ENCODE results near the gene DLG1.
"Not testable (repeated sequence)": the region's sequence is repeated elsewhere in the genome, so short reads cannot be mapped to it uniquely, and the experiment has no call there.

Gene DLG1

DNA sequence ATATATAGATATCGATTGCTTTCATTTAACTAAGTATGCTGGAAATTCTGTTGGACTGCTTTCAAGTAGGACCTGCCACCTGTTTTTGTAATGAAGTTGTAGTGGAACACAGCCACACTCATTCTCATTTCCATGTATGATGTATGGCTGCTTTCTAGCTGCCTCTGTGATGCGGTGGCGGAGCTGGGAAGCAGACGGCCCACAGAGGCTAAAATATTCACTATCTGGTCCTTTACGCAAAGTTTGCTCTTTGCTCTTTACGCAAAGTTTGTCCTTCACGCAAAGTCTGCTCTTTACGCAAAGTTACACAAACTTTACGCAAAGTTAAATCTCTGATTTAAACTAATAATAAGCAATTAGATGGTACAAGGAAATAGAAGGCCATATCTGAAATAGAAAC lies 91.5 kb downstream of the DLG1 start:
- DNase-seq, result no peak

DNA sequence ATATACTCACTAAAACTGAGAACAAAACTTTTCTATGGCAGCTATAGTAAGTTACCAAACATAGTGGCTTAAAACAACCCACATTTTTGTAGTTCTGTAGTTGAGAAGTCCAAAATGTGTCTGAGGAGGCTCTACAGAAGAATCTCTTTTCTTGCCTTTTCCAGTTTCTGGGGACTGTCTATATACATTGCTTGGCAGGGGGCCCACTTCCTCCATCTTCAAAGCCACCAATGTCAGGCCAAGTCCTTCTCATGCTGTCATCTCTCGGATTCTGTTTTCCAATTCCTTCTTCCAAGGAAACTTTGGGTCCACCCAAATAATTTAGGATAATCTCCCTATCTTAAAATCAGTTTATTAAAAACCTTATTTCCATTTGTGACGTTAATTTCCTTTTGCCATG lies 92.7 kb downstream of the DLG1 start:
- DNase-seq, result no peak

DNA sequence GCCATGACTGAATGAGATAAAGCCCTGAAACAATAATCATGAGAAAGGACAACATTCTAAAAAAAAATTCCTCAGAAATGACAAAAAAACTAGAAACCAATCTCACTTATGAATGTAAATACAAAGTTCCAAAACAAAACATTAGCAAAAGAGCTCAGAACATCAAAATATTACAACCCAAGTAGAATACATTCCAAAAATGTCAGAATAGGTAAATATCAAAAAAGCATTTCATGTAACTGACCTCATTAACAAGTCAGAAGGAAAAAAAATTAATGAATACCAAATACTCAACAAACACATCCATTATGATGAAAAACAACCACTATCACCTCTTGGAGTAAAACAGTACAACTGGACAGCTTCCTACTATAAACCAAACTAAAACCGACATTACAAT lies 93.1 kb downstream of the DLG1 start:
- no peak for DNase-seq

DNA sequence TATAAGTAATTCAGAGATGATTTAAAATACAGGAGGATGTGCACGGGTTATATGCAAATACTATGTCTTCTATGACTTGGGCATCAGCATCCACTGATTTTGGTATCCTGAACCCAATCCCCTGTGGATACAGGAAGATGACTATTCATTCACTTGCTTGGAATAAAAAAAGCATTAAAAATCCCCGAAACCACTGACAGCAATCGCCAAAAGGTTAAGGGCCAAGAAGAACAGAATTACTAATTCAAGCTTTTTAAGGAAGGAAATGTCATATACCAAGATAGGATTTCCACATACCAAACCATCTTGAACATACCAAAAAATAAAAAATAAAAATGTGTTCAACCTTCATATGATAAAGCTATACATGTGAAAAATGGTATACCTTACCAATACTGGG lies 93.7 kb downstream of the DLG1 start:
- no peak for DNase-seq

DNA sequence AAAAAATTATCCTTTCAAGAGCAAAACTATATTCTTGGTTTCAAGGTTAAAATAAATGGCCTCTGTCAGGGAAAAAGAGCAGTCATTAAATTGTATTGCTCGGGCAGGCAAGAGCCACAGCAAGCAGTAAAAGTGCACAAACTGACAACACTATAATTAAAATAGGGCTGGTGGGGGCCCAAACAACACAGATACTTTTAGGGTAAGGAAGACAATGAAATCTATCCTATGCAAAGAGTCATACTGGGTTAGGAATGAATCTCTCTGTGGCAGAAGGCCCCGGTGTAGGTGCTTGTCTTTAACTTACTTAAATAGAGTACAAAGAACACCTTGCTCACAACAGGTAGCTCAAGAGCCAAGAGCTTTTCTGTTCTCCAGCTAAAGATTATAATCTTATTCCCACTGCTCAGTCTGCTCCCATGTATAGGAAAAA lies 94.7 kb downstream of the DLG1 start:
- DNase-seq, result no peak

DNA sequence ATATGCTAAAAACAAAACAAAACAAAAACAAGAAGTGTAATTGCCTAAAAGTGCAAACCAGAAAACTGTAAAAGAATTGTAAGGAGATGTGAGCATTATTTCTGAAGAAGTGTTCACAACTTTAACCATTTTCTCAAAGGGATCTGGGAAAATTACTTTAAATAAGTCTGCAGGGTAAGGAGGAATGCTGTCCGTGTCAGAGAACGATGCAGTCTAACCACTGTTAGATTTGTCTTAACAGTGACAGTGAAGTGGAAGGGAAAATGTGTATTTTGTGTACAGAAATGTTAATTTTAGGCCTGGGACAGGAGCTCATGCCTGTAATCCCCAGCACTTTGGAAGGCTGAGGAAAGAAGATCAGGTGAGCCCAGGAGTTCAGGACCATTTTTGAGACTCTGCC lies 95.7 kb downstream of the DLG1 start:
- DNase-seq, result no peak

DNA sequence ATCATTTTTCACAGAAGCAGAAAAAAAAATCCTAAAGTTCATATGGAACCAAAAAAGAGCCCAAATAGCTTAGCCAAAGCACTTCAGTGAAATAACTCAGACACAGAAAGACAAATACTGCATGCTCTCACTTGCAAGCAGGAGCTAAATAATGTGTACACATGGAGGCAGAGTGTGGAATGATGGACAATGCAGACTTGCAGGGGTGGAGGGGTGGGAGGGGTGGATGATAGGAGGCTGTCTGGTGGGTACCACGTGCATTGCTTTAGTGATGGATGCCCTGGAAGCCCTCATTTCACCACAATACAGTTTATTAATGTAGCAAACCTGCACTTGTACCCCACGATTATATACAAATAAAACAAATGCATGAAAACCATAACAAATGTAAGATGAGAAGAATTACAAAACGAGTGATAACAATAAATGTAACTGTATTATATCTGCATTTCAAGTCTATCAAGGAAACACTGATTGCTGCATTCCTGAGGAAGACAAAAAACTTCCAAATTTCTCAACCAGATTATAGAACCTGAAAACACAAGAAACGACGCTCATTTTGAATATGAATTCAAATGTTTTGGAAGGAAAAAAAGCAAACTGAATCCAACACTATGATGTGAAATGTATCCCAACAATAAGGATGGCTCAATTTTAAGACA lies 96.5 kb downstream of the DLG1 start:
- DNase-seq, result no peak

DNA sequence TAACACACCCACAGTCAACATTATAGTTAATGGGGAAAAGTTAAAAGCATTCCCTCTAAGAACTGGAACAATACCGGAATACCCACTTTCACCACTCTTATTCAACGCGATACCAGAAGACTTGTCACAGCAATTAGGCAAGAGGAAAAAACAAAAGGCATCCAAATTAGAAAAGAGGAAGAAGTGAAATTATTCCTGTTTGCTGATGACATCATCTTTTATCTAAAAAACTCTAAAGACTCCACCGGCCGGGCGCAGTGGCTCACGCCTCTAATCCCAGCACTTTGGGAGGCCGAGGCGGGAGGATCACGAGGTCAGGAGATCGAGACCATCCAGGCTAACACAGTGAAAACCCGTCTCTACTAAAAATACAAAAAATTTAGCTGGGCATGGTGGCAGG lies 97.6 kb downstream of the DLG1 start:
- DNase-seq, result not testable (repeated sequence)

DNA sequence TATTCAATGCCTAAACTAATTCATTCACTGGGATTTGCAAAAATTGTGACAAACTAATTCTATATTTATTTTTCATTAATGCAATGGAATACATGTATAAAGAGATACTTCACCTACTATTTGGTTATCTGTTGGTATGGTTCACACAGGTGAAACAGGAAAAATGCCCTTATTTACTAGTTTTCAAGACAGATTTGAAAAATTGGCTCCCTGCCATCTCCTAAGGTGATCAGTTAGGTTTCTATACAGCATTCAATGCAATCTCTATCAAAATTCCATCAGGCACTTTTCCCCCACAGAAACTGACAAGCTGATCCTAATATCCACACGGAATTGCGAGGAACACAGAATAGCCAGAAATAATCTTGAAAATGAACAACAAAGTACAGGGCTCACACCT lies 101.1 kb downstream of the DLG1 start:
- DNase-seq, result no peak

DNA sequence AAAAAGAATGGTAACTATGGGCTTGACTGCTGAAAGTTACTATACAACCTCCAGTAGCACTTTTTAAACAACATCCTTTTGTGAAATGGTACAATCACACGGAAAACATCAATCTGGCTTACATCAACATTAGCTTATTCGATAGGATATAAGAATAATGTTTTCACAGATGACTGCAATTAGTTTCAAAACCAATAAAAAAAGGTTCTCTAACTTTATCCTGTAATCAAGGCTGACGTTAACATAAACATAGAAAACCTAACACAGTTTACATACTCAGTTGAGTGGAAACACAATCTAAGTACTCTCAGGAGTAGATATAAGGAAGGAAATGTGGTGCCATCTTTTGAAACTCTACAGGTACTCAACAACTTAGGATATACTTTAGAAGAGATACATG lies 102.2 kb downstream of the DLG1 start:
- DNase-seq, result no peak

DNA sequence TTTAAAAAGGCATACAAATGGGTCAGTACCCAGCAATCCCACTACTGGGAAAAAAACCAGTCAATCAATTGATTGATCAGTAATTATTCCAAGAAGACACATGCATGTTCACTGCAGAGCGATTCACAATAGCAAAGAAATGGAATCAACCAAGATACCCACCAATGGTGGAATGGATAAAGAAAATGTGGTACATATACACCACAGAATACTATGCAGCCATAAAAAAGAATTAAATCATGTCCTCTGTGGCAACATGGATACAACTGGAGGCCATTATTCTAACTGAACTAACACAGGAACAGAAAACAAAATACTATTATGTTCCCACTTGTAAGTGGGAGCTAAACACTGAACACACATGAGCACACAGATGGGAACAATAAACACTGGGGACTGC lies 103.1 kb downstream of the DLG1 start:
- DNase-seq, result no peak

DNA sequence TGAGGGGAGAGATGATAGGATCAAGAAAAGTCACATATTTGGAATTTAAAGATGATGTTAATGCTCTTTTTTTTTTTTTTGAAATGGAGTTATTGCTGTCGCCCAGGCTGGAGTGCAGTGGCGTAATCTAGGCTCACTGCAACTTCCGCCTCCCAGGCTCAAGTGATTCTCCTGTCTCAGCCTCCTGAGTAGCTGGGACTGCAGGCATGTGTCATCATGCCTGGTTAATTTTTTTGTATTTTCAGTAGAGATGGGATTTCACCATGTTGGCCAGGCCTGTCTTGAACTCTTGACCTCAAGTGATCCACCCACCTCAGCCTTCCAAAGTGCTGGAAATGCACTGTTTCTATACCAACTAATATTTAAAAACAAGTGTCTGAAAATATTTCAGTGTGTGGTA lies 104.7 kb downstream of the DLG1 start:
- DNase-seq, result not testable (repeated sequence)

DNA sequence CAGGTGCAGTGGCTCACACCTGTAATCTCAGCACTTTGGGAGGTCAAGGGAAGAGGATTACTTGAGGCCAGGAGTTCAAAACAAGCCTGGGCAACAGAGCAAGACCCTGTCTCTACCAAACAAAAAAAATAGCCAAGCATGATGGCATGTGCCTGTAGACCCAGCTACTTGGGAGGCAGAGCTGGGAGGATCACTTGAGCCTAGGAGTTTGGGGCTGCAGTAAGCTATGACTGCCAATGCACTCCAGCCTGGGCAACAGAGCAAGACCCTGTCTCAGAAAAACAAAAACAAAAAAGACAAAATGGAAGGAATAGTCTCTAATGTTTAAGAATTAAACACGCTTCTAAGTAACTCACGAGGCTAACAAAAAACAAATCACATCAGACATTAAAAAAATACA lies 106.5 kb downstream of the DLG1 start:
- DNase-seq, result no peak

DNA sequence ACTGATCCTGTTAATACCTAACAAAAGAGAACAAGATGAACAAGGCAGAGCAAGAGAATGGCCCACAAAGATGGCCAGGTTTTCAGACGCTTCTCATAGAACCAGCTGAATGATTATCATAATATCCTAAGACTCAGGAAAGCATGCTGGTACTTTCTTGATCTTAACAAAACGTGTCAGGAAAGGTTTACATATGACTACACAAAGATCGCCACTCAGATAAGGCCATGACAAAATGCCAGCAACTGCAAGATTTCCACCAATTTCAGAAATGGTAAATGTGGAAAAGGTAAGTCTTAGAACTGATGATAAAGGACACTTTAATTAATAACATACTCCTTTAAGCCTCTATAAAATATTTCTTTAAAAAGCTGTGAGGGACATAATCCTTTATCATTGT lies 108.8 kb downstream of the DLG1 start:
- no peak for DNase-seq

DNA sequence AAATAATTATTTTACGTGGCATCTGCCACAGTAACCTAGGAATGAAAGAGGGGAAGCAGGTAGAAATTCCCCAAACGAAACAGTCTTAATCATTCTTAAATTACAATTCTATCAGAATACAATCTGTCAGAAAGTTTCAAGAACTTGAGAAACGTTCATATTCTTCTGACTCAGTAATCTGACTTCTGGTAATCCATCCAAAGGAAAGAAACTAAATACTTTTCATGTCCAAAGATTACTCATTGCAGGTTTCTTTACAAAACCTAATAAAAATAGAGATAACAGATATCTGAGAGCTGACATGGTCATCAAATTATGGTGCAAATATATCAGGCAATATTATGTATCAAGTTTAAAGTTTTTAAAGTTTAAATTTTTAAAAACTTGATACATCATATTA lies 109.4 kb downstream of the DLG1 start:
- DNase-seq, result no peak

DNA sequence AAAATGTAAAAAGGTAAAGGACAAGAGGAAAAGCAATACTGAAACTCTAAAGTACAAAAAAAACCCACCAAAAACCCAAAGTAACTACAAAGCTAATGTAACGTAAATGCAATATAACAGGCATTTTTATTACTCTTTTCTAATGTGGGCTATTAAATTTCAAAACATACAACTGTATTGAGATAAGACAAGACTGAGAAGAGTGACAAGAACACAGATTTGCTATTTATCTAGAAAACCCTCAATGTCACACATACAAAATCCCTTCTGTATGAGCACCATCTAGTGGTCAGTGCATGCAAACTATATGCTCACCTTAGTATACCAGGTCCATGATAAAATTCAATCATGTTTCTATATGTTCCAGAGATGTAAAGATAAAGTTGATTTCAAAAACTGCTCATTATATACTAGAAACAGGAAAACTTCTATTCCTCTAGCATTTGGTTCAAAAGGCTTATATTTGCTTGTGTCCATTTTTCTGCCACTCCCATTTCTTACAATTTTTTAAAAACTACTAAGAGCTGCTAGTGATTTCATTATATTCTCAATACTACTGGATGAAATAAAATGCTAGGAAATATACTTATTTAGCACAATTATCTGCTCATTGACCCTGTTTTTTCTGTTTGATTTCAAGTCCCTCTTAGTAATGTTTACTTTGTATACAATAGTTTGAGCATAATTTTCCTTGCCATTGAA lies 111.4 kb downstream of the DLG1 start:
- no peak for DNase-seq

DNA sequence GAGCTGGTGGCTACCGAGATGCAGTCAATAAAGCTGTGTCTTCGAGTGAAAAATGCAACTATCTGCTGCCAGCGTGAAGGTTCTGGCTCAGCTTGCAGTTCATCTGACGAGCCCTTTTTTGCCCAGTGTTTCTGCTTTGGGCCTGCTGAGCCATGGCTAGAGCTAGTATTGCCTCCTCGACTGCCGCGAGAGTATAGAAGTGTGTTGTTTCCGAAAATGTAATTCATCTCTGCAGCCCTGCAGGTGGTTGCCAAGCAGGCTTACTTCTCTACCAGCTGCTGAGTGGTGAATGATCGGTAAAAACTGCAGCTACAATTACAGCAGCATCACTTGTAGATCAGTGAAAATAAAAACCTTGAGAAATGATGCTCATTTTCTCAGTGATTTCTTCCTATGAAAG lies 114.8 kb downstream of the DLG1 start:
- no peak for DNase-seq

DNA sequence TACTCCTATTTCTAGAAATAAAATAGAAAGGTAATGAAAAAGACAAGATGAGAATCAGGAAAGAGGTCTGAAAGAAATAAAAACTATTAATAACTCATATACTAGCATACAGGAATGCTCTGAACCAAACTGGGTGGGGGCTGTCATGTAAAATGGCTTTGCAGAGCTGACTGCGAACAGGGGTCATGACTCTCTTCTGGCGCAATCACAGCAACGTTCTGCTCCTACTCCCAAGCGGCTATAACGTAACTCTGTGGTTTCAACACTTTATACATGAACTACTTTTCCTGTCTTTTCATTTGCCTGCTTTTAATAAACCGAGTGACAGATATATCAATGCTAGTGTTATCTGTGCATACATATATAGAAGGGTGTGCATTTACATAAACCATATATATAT lies 116.7 kb downstream of the DLG1 start:
- no peak for DNase-seq

DNA sequence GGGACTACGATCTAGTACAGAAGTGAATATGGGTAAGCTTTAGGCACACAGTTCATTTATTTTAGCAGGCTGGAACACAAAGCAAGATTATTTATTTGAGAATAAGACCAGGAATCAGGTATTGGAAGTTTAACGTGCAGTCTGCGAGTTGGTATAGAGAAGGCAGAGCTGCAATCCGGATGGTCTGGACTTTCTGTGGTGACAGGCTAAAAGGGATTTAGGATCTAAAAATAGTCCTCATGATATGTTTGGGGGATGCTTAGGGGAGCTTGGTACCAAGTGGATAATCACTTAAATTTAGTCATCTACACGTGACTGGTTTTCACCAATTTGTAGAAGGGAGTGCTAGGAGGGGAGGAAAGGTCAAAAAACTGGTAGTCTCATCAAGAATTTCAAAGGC lies 119.4 kb downstream of the DLG1 start:
- no peak for DNase-seq

DNA sequence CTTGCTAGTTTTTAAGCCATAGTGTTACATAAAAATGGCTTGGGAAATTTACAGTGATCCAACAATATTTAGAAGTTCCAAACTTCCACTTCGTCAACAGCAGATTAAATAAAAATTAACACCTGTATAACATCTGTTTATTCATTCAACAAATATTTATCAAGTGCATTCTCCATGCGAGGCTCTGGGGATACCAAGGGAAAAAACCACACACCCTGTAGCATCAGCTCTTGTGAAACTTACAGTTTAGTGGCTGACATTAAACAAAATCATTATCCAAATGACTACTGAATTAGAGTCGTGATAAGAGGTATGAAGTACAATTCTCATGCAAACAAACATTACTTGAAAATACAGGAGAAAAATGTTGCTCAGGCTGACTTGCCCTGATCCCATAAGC lies 122.9 kb downstream of the DLG1 start:
- no peak for DNase-seq

DNA sequence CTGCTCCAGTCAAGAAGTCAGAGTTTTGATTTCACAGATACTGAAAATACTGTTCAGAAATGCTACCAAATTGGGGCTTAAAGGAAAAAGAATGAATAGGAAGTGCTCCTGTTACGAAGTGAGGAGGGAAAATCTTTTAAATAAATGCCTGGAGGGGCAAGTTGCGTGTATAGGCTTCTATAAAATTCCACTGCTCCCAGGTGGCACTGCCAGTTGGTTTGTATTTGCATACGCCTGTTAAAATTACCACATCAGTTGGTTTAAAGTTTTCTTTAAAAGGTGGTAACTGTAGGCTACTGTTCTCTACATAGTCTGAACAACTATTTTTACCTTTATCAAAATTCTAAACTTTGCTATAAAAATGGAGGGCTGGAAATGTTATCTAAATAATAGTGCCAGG lies 123.5 kb downstream of the DLG1 start:
- no peak for DNase-seq

DNA sequence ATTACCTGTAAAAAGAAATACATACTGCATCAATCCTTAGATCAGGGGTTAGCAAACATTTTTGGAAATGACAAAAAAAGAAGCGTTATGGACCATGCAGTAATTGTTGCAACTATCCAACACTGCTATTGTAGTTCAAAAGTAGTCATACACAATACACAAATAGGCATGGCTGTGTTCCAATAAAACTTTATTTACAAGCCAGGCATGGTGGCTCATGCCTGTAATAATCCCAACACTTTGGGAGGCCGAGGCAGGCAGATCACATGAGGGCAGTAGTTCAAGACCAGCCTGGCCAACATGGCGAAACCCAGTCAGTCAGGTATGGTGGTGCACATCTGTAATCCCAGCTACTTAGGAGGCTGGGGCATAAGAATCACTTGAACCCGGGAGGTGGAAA lies 124.8 kb downstream of the DLG1 start:
- no peak for DNase-seq

DNA sequence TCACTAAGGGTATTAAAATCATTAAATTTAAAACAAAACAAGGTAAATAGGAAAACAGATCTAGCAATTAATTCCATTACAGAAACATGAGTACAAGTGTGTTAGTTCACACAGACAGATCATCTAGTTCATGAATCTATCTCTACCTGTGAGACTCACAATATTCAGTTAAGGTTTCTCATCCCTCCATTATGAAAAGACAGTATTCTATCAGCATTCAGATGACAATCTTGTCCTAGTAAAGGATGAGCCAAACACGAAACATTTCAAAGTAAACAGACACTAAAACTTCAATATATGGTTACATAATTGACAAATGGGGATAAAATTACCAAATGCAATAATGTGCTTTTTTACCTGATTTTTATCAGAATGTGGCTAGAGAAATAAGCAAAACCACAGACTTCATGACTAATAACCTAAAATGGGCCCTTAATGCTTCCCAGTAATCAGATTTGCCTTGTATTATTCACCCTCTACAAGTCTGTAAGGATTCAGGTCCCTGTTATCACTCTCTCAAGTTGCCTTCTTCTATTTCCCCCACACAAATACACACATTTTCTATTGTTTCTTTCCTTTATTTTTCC lies 126.8 kb downstream of the DLG1 start:
- DNase-seq, result no peak

DNA sequence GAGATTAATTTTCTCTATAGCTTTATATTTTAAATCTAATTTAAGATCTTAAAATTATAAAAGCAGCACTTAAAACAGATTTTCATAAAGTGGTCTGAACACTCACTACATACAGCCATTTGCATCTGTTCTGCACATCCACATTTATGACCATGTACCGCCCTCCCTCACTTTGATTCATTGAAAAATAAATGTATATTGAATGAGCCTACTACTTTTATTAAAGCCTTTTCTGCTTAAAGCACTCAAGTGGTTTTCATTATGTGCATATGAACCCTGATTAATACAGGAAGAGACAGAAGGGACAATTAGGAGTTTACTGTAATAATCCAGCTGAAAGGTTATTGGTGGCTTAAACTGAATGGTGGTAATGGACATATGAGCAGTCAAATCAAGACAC lies 129.4 kb downstream of the DLG1 start:
- DNase-seq, result no peak

DNA sequence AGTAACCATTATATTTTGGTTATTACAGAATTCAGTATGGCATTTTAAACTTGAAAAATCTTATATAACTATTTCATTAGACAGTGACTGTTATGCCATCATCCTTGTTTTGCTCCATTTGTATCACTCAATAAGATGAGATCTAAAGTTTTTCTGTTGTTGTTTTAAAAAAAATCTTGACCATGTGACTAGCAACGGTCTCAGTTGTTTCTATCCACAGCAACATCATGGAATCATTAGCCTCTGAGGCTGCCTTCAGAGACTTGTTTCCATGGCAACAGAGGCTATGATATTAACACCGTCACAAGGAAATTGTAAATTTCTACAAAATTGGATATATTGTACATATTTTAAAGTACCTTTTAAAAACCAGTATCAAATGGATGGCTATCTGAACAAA lies 129.8 kb downstream of the DLG1 start:
- DNase-seq, result no peak

All from activated CD4-positive, alpha-beta T cell treated with anti-CD3 and anti-CD28 coated beads, Interleukin-2, amount 50 U/mL, for 4 hours (primary cell).